ENCODE data around the gene ATP8A2. TPM values are rescaled to one million over a fixed set of nuclear protein-coding genes. Genes with fewer than 3 reads are reported as not detected.

Gene ATP8A2
- total and polyA plus RNA-seq, 9 of the 15 experiments (the other 6 are each of a cell fraction or from before 2014, with no cell fraction given), result under 0.01 to 0.33 (median 0.06) TPM; not detected in 4

GRCh38 chr13:25391932-25392331 lies 20.2 kb downstream of the ATP8A2 start:
- FAIRE-seq (peak; percentile 61), ATAC-seq (peak; percentile 87), DNase-seq (ENCODE audit: extremely low read depth in 1 of 4, low spot score in 3 of 4) (peak in 2 of 4 experiments; percentile 41 to 71)
- H3K4me2 ChIP-seq (ENCODE audit: insufficient read depth, low read length), result peak overlapping the region; percentile 46
- in situ Hi-C loops (cut with MboI), result no loop called here
- peak overlapping the region; percentile 37; the same call in 1 of the 3 replicates for H3K27ac ChIP-seq (ENCODE audit: extremely low read depth, low read depth, low read length)
- no peaks in the 10 kb centered on the region for H4K20me1 ChIP-seq (replicated peaks; ENCODE audit: control insufficient read depth, insufficient read depth, low read length)
- 0% methylated on average over 3 of the region's 4 CpGs for WGBS (ENCODE audit: insufficient coverage, low coverage, missing lambda C conversion rate)
- H2AFZ ChIP-seq (ENCODE audit: low read depth, low read length), result peak overlapping the region; percentile 55
- H3K79me2 ChIP-seq (ENCODE audit: control insufficient read depth, insufficient read depth, low read length), result no peaks in the 10 kb centered on the region
- H3K9me1 ChIP-seq (ENCODE audit: control insufficient read depth, insufficient read depth, low read length), result no peaks in the 10 kb centered on the region
- BruUV-seq (replicated peaks), result no TSS peak
- H3K27me3 ChIP-seq (ENCODE audit: control insufficient read depth in 2 of 2, insufficient read depth in 2 of 2, low read length in 2 of 2), result no peaks in the 10 kb centered on the region
- no peaks in the 10 kb centered on the region for H3K36me3 ChIP-seq (ENCODE audit: control insufficient read depth, insufficient read depth, low read length)
- ChIA-PET POLR2A (interaction anchor here (0.5 to 1.8 kb wide), 4 partner anchors 9 to 84 kb away, joined by 3 to 8 read pairs (median 4); no protein-coding TSS in a partner anchor), CTCF (ENCODE audit: low intra/inter-chr PET ratio) (no interaction called here)
- H3K4me1 ChIP-seq (replicated peaks in 1 of 2; ENCODE audit: control insufficient read depth in 2 of 2, insufficient read depth in 2 of 2, low read length in 2 of 2), result peaks cover 14 to 38% of the 10 kb centered on the region in 2 experiments; a peak in 4 of 5 replicates
- H3K9ac ChIP-seq (ENCODE audit: insufficient read depth in 1 of 2, low read depth in 2 of 2, low read length in 2 of 2), result no peak overlapping the region
- no peak overlapping the region for H3K4me3 ChIP-seq
- H3K9me3 ChIP-seq (replicated peaks; ENCODE audit: control insufficient read depth, insufficient read depth, low read depth, low read length), result peaks cover 11% of the 10 kb centered on the region
- intact Hi-C loops (cut with micrococcal nuclease), result no loop called here
- TF ChIP-seq TFE3 (CRISPR knock-in tag; IDR thresholded peaks at IDR 0.05), result peak; percentile 60
- TF ChIP-seq SNIP1 (IDR thresholded peaks at IDR 0.05; ENCODE audit: low read depth), result no peak
- TF ChIP-seq ZNF274 (IDR thresholded peaks at IDR 0.05; ENCODE audit: borderline replicate concordance, low read depth, low read length), result no peak
- no peak for TF ChIP-seq TCFL5 (CRISPR knock-in tag; conservative IDR thresholded peaks at IDR 0.05)
- TF ChIP-seq CBFA2T3 (IDR thresholded peaks at IDR 0.05), result peak; percentile 66
- peak; percentile 42; the same call in 1 of the 2 replicates for TF ChIP-seq JUN (IDR thresholded peaks at IDR 0.05; ENCODE audit: borderline replicate concordance, low read depth, low read length)
- no peak for TF ChIP-seq JUN (CRISPR knock-in tag; IDR thresholded peaks at IDR 0.05; ENCODE audit: borderline replicate concordance)
- TF ChIP-seq RBFOX2 (IDR thresholded peaks at IDR 0.05; ENCODE audit: low read depth, low read length), result 0 out of 2 replicates have a peak, but pooled peaks have one; percentile 25
- TF ChIP-seq ZBTB7A (IDR thresholded peaks at IDR 0.05; ENCODE audit: borderline replicate concordance, control insufficient read depth, low read depth, low read length), result peak; percentile 22; the same call in 1 of the 2 replicates
- TF ChIP-seq CXXC5 (CRISPR knock-in tag; IDR thresholded peaks at IDR 0.05), result peak; percentile 36; the same call in 1 of the 2 replicates
- TF ChIP-seq JUND (IDR thresholded peaks at IDR 0.05; ENCODE audit: borderline replicate concordance, low read depth, low read length), result peak; percentile 77
- peak; percentile 62; the same call in 1 of the 3 replicates for TF ChIP-seq JUND (tag; IDR thresholded peaks at IDR 0.05; ENCODE audit: borderline replicate concordance, low read depth, low read length)
- TF ChIP-seq ZNF224 (CRISPR knock-in tag; IDR thresholded peaks at IDR 0.05), result no peak
- TF ChIP-seq POLR2AphosphoS5 (IDR thresholded peaks at IDR 0.05; ENCODE audit: control insufficient read depth, insufficient read depth, low read depth, low read length), result no peak
- TF ChIP-seq SMARCA4 (IDR thresholded peaks at IDR 0.05), result peak; percentile 42; the same call in 1 of the 2 replicates
- TF ChIP-seq C11orf30 (IDR thresholded peaks at IDR 0.05; ENCODE audit: low read depth), result peak; percentile 39
- TF ChIP-seq RCOR1 (IDR thresholded peaks at IDR 0.05; ENCODE audit: borderline replicate concordance in 1 of 2, low read depth in 2 of 2, low read length in 2 of 2), result peak in 1 of 2 experiments; percentile 40; a peak in 1 of 4 replicates
- no peak for TF ChIP-seq ZNF766 (CRISPR knock-in tag; conservative IDR thresholded peaks at IDR 0.05)

Data from K562 (cell line).